Measurements from ENCODE around the gene ZDHHC8.
A peak's percentile ranks its signal among the peaks of the same experiment; 100 is the strongest.

Gene ZDHHC8

GRCh38 chr22:20111689-20112622 is 19.6 kb upstream of the ZDHHC8 start:
- DNase-seq (ENCODE audit: low read depth) = no peak

DNA sequence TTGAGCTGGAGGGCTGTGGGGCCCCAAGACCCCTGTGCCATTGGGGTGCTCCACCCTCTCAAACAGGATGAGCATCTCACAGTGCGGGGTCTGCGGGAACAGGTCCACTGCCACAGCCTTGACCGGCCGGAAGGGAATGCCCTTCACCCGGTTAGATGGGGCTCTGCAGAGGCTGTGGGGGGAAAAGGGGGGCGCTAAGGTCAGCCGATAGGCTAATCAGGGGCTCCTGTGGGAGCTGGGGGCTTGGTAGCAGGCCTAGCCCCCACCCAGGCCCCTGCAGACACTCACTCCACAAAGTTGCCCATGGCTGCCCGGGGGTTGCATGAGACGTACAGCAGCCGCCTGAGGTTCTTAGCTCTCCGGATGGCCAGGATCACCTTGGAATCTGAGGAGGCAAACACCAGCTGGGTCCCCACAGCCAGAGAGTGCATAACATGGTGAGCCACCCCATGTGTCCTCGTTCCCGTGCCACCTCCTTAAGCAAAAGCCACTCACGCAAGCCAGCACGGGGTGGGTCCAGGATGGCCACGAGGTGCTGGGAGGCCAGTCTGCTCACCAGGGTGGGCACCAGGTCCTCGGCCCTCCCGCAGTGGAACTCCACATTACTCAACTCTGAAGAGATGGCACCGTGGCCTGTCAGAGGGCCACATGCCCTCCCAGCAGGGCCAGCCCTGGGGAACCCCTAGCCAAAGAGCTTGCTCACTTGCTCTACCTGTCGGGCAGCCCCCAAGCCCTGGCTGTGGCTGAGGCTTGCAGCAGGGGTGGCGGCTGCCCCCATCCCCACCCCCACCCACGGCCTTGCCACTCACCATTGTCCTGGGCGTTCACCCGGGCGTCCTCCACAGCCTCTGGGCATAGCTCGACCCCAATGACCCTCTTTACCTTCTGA is 18.7 kb upstream of the ZDHHC8 start:
- TF ChIP-seq, protein P1, sequence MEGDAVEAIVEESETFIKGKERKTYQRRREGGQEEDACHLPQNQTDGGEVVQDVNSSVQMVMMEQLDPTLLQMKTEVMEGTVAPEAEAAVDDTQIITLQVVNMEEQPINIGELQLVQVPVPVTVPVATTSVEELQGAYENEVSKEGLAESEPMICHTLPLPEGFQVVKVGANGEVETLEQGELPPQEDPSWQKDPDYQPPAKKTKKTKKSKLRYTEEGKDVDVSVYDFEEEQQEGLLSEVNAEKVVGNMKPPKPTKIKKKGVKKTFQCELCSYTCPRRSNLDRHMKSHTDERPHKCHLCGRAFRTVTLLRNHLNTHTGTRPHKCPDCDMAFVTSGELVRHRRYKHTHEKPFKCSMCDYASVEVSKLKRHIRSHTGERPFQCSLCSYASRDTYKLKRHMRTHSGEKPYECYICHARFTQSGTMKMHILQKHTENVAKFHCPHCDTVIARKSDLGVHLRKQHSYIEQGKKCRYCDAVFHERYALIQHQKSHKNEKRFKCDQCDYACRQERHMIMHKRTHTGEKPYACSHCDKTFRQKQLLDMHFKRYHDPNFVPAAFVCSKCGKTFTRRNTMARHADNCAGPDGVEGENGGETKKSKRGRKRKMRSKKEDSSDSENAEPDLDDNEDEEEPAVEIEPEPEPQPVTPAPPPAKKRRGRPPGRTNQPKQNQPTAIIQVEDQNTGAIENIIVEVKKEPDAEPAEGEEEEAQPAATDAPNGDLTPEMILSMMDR (IDR thresholded peaks at IDR 0.05; ENCODE audit: control insufficient read depth, extremely low read depth, insufficient read depth) = no peak
- no peak for DNase-seq (ENCODE audit: low read depth)
- no peak overlapping the region for H3K4me3 ChIP-seq (ENCODE audit: low read depth, low read length)

More at GRCh38 chr22:20111689-20112622, 19.6 kb upstream of the ZDHHC8 start:
- no peak overlapping the region for H3K4me3 ChIP-seq (ENCODE audit: low read depth, low read length)
- TF ChIP-seq, protein P1 (IDR thresholded peaks at IDR 0.05; ENCODE audit: control insufficient read depth, extremely low read depth, insufficient read depth) = no peak

DNA sequence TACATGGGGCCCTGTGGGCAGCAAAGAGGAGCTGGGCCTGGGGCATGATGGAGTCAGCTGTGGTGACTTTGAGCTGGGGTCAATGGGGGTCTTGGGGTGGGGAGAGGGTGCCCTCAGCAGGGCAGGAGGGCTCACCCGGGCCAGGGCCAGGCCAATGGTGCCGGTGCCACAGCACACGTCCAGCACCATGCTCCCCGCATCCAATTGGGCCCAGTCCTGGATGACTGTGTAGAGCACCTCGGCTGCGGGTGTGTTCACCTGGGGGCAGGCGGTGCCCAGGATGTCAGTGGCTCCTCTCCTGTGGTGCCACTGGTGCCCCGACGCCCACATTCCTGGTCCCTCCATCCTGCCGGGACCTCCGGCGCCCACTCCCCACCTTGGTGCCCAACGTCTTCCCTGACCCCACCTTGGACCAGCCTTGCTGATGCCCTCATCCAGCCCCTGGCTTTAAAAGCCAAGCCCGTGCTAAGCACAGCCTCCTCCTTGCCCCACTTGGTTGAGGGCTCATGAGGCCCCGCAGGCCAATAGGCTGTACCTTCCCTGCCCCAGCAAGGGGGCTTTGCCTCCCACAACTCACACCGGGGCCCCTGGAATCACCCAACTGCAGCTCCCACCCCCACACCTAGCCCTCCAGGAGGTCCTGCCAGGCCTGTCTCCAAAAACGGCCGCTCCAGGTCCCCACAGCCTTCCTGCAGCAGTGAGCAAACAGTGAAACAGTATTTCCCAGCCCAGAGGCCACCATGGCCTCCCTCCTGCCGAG is 17.9 kb upstream of the ZDHHC8 start:
- TF ChIP-seq, protein P1 (IDR thresholded peaks at IDR 0.05; ENCODE audit: control insufficient read depth, extremely low read depth, insufficient read depth) = no peak
- DNase-seq (ENCODE audit: low read depth) = no peak
- H3K4me3 ChIP-seq (ENCODE audit: low read depth, low read length) = no peak overlapping the region

- TF ChIP-seq, protein P1 (IDR thresholded peaks at IDR 0.05; ENCODE audit: control insufficient read depth, extremely low read depth, insufficient read depth) = no peak
- DNase-seq (ENCODE audit: low read depth) = no peak
- H3K4me3 ChIP-seq (ENCODE audit: low read depth, low read length) = no peak overlapping the region
Observed at GRCh38 chr22:20114506-20115475, 16.8 kb upstream of the ZDHHC8 start.

DNA sequence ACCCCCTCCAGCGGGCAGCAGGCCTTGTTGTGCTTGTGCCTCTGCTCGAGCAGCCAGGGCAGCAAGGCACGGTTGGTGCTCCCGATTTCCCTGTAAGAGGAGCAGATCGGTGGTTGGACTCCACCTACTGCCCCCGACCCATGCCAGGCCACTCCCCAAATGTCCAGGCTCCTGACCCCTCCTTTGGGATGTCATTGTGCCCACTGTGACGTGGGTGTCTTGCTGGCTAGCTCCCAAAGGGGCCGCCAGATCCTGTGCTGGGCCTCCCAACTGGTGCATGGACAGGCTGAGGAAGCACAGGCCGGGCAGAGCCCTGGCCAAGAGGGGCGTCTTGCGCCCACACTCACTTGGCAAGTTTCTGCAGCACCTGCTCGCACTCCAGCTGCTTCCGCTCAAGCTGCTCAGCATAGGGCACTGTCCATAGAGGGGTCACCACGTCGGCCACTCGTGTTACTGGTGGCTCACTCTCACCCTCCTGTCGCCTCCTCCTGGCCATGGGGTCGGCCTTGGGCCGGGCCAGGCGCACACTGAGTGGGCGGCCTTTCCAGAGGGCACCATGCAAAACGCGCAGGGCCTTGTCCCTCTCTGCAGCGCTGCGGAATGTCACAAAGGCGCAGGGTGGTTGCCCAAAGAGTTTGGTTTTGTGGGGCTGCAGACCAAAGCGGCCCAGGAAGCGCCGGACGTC is 15.8 kb upstream of the ZDHHC8 start, which contains the start of gene RANBP1:
RANBP1 (plus strand) TSS at position 414 of the 685 bp plus-strand sequence; CDS start at position 495, 81 bp downstream.
- TF ChIP-seq, protein P1 (IDR thresholded peaks at IDR 0.05; ENCODE audit: control insufficient read depth, extremely low read depth, insufficient read depth) = no peak
- no peak for DNase-seq (ENCODE audit: low read depth)
- peak within 1 kb of the TSS; percentile 75 for H3K4me3 ChIP-seq (ENCODE audit: low read depth, low read length)
